Prostate gland (tissue), 2 donors: ENCODE results near the gene TTN.

ENCODE experiments used
- CTCF ChIP-seq, 4 experiments: fragments of 200-600 bp in 2 of 4; fragments of 450-650 bp in 2 of 4; sonication (generic) in 2 of 4; IDR thresholded peaks; 1 replicate in 3 of 4; 2 replicates in 1 of 4; pipeline ENCODE4 v1.5.1; 2016 to 2019; ENCODE audit warnings: antibody characterized with exemption in 4 of 4, mild to moderate bottlenecking in 2 of 4, moderate library complexity in 2 of 4
- POLR2A ChIP-seq: fragments of 450-650 bp; IDR thresholded peaks from one replicate; pipeline ENCODE4 v1.6.1; 2016; ENCODE audit warnings: antibody characterized with exemption, mild to moderate bottlenecking

- peak in 1 of 4 experiments; percentile 13 for TF ChIP-seq CTCF (IDR thresholded peaks at IDR 0.05)
- no peak for TF ChIP-seq POLR2A
These were observed 329.1 kb downstream of the TTN start for GRCh38 chr2:178478130-178478438.
